Brain pericyte (primary cell): ENCODE data around the gene SLC37A1.
"Not testable (repeated sequence)": the region's sequence is repeated elsewhere in the genome, so short reads cannot be mapped to it uniquely, and the experiment has no call there.

ENCODE experiments used
- DNase-seq: peaks from one replicate; pipeline ENCODE4 v3.0.0-alpha.2; 2012; ENCODE audit warnings: low read depth, low spot score

The SLC37A1 gene

DNA sequence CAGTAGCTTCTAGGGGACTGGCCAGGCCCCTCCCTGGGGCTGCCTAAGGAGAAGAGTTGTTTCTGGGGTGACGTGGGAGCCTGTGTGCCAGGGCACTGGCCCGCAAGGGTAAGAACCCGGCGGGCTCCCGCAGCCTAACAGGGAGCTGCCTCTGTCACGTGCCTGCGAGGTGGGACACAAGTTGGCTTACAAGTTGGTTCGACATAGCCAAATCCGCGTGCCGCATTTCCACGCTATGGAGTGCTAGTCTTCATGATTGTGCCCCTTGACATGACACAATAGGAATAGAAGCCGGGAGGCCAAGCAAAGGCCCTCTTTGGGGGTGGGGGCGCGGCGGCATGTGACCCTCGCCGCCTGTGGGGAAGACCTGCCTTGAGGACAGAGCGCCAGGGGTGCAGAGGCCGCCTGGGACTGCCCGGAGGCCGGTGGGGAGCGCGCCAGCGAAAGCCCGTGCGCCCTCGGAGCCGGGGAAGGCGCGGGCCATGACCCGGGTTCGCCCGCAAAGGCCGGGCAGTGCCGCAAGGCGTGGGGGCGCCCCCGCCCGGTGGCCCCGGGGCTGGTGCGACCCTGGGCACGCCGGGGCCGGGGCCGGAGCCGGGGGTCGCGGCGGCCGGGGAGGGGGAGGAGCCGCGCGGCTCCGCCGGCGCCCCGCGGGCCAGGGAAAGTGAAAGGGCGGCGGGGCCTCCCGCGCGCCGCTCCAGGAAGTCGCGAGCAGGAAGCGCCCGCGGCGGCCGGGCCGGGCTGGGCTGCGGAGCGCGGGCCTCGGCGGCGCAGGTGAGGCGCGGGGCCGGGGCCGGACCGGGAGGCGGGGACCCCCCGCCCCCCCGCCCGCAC is at the start of gene SLC37A1:
Gene SLC37A1, plus strand, starts transcription at position 702 of the 834 bp plus-strand sequence. CDS start 4,603 bp downstream, outside the sequence.
- no peak for DNase-seq

DNA sequence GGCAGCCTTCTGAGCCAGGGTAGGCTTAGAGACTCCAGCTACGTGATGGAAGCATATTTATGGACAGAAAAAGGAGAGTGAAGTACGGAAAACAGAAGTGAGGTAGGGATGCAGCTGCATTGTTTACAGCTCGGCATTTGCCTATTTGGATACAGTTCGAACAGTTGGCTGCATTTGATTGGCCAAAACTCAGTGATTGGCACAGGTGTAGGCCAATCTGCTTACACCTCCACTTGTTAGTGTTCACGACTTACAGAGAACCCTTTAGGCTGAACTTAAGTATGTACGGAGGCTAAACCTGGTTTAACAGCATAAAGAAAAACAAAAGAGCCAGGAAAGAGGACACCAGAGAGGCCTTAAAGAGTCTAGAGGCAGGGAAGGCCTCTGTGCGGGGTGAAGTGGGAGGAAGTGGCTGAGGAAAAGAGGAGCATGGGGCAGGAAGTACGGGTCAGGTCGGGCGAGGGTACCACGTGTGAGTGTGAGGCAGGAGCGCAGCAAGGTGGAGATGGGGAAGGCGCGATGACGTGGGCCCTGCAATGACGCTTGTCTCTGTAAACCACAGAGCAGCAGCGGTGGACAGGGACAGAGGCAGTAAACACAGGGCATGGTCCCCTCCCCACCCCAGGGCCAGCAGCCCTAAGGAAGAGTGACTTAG is 49.7 kb upstream of the SLC37A1 start:
- DNase-seq = no peak

DNA sequence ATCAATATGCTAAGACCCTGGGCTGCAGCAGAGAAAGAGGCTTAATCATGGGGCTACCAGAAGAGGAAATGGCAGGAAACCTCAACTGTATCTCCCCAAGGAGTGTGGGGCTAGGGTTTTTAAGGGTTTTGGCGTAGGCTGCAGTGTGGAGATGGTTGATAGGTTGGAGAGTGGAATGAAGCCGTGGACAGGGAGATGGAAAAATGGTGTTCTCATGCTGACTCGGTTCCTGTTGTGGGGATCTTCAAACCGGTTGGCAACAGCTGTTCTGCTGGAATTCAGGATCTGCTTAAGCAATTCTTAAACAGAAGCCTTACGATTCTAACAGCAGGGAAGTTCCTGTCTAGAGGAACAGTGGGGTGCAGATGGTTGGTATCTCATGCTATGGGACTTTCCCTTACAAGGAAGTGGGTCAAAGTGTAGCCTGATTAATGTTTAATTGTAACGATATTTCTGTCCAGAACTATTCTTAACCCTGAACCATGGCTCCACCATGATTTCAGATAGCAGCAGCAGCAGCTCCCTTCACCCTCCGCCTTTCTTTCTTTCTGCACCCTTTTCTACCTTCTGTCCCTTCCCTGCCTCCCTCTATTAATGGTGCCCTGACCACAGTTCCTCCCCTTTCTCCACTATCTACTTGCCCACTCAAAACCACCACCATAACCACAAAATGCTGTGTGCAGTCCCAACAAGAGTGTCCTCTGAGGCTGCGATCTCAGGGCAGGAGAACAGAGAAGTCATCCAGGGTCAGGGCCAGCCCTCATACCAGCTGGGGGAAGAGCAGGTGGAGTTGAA is 48.4 kb upstream of the SLC37A1 start:
- peak; percentile 21 for DNase-seq

DNA sequence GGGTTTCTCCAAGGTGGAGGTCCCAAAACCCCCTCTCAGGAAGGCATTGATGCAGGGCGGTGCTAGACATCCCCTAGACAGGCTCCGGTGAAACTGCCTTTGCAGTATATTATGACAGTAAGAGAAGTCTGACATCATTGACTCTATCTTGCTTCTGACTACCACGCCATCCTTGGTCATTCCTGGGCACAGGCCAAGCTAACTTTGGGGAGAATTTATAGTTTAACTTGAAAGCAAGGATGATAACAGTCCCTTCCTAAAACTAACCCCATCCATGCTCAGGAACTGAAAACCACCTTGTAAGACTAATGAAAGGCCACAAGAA is 47.9 kb upstream of the SLC37A1 start:
- no peak for DNase-seq

DNA sequence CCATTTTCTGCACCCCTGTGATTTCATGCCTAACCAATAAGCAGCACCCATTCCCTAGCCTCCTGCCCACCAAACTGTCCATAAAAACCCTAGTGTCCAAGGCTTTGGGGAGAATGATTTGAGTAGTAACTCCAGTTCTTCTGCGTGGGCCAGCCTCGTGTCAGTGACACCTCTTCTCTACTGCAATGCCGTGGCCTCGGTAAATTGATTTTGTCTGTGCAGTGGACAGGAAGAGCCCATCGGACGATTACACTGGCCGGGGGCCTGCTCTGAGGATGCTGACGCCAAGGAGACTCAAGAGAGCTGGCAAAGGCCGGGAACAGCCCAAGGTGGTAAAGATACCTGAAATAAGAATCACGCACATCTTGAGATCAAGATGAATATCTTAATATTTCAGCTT is 47.0 kb upstream of the SLC37A1 start:
- DNase-seq = no peak

DNA sequence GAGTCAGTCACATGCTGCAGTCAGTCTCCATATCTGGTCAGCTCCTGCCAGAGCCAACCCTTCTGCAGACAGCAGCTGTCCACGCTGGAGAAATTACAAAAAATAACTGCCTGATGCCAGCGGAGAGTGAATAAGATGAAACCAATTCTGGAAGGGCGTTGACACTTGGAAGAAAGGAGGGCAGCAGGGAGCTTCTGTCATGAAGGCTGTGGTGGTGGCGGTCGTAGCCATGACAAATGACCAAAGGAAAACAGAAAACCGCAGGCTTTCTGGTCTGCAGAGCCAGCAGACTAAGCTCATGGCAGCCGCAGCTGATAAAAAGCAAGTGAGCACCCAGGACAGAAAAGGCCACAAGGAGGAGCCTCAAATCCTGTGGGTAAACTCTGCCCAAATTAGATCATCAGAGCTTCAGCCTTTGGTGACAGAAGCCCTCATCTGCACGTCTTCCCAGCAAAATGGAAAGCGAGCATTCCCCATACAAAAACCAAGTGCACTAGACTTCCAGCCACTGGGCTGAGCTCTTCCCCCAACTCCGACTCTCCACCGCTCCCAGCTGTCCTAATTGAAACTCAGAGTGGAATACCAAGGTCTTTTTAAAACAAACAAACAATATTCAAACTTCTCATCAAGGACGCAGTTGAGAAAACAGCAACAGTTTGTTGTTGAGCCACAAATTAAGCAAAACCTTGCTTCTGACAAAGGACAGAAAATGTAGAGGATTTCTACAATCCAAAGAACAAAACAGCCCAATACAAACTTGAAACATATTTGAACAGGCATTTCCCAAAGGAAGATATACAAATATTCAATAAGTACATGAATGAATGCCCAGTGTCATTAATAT is 46.3 kb upstream of the SLC37A1 start:
- DNase-seq = no peak

DNA sequence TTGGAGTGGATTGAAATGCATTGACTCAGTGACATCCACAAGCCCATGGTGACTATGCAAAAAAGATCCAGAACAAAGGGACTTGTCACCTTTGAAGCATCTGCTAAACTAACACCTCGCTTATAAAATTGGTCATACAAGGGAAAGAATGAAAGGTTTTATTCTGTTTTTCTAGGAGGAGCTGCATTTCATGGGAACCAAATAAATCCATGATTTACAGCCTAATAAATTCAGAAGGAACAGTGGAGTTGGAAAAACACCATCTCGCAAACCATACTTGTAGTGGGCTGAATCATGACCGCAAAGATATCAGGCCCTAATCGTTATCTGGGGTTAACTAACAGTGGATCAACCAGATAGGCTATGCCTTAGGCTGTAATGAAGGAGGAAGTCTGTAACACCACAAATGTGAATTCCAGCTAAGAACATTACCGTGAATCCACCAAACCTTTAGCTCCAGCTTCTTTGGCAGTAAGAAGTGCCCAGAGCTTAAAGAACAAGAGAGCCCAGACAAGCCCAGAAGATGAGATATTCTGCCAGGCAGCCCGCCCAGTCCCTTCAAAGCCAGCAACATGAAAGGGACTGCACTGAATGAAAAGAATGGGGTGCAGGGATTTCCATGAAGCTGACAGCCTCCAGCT is 45.0 kb upstream of the SLC37A1 start:
- DNase-seq = no peak

DNA sequence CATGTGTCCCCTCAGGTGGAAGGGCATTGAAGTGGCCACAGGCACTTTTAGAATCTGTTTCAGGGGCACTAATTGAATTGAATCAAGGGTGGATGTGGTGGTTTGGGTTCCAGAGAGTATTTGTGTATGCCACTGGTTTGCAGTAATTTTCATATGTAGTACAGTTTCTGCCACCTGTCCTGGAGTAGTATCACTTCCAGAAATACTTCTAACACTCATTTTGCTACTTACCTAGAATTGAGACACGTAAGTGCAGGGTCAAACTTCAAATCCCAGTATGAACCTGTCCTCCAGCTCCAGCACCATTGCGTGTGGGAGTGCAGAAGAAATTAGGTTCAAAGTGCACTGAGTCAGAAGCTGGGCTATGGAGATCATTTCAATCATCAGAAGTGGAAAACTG is 44.4 kb upstream of the SLC37A1 start:
- no peak for DNase-seq

DNA sequence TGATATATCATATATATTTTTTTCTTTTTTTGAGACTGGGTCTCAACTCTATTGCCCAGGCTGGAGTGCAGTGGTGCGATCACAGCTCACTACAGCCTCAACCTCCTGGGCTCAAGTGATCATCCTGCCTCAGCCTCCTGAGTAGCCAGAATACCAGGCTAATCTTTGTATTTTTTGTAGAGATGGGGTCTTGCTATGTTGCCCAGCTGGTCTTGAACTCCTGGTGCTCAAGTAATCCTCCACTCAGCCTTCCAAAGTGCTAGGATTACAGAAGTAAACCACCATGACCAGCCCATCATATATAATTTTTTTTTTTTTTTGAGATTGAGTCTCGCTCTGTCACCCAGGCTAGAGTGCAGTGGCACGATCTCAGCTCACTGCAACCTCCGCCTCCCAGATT is 43.9 kb upstream of the SLC37A1 start:
- not testable (repeated sequence) for DNase-seq

DNA sequence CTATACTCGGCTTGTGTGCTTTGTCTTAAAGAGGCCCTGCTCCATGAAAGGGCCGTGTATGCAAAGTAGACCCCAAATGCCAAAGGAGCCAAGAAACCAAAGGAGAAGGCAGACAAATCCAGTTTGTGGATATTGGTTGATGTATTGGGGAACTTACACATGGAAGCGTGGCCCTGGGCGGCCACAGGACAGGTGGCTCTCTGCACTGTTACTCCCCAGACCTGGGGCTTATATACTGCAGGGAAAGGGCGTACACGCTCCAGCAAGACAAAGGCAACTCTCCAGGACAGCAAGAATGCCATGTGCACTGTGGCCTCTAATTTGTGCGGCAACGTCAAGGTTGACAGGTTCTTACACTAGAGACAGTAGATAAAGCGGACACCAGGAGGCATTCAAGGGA is 42.4 kb upstream of the SLC37A1 start:
- DNase-seq = no peak

DNA sequence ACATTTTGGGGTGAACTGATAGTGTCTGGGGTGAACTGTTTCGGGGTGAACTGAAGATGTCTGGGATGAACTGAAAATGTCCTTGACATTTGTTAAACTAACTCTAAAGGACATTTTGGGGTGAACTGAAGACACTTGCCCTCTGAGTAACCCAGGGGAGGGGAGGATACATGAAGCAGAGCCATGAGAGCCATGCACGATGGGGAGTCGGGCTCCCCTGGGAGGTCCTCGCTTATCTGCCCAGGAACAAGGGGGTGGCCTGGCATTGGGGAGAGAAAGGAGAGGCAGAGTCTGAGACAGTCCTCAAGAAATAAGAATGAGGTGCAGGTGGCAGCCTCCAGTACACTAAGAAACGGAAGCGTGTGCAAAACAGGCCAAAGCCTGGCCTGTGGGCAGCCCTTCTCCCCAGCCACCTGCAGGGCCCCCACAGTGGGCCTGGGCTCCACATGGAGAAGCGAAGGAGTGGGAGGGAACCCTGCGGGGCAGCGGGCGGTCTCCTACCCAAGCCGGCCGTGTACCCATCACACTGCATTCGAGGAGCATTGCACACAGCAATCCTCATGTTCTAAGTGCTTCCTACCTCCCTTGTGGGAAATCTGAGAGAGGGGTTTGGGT is 41.8 kb upstream of the SLC37A1 start:
- DNase-seq = no peak

DNA sequence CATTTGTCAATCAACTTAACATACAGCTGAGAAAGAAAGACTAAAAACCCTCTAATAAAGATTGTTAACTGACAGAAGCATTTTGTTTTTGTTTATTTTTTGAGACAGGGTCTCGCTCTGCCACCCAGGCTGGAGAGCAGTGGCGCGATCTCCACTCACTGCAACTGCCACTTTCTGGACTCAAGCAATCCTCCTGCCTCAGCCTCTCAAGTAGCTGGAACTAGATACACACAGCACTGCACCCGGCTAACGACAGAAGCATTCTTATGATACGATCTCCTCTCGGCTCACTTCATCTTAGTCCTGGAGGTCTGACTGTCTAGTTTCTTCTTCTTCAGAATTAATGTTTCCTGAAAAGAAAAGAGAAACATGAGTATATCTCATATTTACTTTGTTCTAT is 41.1 kb upstream of the SLC37A1 start:
- no peak for DNase-seq

DNA sequence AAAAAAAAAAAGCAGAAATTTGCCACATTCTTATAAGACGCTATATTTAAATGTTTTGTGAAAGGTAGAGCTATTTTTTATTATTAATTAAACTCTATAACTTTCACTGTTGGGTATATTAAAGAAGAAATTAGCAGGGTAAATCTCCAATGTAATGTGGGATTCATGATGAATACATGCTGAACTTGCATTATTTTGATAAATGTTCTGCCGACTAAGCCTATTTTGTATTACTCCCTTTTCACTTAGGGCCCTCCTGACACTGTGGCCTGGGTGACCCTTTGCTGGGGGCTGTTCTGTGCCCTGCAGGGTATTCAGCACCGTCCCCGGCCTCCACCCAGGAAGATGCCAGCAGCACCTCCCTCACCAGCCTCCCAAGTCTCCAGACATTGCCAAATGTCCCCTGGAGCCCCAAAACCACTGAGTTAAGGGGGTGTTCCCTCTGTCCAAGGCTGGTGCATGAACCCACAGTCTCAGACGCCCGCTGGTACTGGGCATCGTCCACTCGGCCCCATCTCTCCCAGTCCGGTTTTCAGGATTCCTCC is 40.1 kb upstream of the SLC37A1 start:
- DNase-seq = no peak

DNA sequence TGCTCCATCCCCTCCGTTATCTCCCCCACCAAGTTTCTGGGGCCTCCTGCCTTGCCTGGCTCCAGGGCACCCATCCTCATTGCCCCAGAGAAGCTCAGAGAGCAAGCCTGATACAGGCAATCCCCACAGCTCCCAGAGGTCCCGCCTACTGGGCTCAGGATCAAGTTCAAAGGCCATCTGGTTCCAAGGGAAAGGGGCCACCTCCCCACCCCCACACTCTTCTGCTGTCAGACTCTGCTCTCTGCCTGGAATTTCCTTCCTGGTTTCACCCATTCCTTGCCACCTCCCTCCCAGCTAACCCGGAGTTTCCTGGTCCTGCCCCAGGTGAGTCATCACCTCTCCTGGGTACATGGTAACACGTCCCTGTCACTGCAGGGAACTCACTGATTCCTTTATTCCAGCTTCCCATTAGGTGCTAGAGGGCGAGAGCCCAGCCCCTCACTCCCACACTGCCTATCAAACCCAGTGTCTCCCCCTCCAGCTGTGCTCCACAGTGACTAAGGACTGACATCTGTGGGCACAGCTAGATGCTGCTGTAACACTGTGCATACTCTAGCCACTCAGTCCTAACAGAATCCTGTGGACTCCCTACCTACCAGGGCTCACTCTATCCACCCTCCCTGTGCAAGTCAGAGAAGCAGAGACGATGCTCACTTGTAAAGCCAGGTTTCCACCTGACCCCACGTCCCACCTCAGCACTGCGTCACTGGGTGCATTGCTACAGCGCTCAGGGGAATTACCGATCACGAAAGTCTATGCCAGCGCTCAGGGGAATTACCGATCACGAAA is 39.4 kb upstream of the SLC37A1 start:
- DNase-seq = no peak

DNA sequence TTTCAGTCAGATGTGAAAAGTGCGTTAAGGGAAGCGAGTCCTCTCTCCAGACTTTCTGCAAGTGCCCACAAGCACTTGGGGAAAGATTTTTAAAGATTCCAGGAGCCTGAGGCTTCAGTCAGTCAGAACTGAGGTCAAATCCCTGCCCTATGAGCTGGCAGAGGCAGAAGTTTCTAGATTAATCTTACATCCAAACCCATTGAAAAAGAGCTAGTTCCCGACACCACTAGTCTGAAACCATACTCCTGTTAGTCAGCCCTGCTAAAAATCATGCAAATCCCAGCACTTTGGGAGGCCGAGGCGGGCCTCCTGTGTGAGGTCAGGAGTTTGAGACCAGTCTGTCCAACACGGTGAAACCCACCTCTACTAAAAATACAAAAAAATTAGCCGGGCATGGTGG is 38.6 kb upstream of the SLC37A1 start:
- DNase-seq = no peak

DNA sequence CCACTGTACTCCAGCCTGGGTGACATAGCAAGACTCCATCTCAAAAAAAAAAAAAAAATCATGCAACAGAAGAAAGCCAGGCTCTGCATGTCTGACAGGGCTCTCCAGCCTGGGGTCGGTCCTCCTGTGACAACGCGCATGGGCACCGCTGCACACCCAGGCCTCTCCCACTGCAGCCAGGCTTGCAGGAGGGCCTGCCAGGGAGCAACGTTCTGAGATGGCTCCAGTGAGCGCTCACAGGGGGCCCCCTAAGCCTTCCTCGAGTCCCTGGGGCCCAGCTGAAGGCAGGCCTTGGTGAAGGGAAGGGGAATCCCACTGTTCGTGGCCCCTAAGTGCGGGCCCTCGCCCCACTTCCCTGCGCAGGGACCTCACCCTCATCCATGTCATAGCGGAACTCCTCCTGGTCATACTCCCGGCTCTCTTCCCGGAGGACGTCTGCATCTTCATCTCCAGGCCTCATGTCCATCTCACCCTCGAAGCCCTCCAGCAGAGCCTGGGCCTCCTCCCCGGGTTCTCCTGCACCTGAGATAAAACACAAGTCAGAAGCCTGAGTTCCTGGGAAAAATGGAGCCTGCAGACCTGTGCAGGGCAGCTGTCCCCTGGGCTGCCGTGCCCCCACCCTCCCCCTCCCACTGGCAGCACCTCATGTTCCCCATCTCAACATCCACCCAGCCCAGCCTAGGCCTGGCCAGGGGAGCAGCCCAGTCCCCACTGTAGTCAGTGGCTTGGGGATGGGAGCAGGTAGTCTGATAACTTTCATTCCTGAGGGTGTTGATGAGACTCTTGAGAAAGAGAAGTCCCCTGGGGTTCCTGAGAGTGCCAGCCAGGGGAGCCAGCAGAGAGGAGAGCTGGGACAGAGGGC is 37.9 kb upstream of the SLC37A1 start:
- DNase-seq = no peak

DNA sequence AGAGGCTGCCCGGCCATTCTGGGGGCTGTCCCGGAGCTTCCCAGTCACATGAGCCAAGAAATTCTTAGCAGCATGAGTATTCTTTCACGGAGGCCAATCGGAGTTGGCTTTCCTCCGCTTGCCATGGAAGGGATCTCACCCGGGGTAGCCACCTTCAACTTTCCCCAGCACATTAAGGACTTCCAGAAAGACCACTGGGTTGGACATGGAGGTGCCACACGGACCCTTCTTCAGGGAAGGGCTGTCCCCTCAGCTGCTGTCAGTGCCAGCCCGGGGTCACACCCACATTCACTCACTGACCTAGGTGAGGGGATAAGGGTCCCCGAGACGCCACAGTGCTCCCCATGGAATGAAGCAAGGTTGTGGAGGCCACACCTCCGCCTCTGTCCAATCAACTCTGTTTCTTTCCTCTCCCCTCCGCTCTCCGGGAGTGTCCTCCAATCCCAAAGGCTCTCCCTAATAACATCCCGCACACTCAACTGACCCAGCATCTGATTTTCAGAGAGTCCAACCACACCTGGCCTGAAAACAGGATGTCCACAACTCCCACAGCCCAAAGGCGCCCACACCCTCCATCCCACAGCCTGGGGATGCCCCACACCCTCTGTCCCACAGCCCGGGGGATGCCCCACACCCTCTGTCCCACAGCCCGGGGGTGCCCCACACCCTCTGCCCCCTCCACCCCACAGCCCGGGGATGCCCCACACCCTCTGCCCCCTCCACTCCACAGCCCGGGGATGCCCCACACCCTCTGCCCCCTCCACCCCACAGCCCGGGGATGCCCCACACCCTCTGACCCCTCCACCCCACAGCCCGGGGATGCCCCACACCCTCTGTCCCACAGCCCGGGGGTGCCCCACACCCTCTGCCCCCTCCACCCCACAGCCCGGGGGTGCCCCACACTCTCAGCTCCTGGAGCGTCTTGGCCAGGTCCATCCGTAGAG is 37.0 kb upstream of the SLC37A1 start:
- no peak for DNase-seq

DNA sequence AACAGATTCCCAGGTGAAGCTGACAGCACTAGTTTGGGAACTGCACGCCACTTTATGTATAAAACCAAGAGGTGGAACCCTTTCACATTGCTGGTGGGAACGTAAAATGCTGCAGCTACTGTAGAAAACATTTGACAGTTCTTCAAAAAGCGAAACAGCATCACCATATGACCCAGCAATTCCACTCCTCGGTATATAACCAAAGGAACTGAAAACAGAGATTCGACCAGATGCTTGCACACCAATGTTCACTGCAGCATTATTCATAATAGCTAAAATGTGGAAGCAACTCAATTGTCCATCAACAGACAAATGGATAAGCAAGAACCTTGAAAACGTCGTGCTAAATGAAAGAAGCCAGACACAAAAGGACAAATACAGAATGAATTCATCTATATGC is 35.1 kb upstream of the SLC37A1 start:
- DNase-seq = no peak
